Panc1 (cell line): Measurements from ENCODE around the gene NKX2-2. TPM values are rescaled to one million over a fixed set of nuclear protein-coding genes. Genes with fewer than 3 reads are reported as not detected.

Experiments
- ATAC-seq: fragments of 200-7000 bp; cut with Tn5 transposase; 2 replicates; pipeline ENCODE4 v1.9.1; 2020; ENCODE audit warnings: mild to moderate bottlenecking, moderate library complexity
- BruUV-seq: library from RNA; stranded (reverse); fragments of 400-500 nt; replicated peaks from 2 replicates; lab custom pipeline; 2021; lab: Mats Ljungman, UMichigan
- CTCF ChIA-PET: fragments of 300-600 bp; sonication (Branson Sonifier 250); formaldehyde crosslinking; loops from one replicate; lab custom pipeline; 2022; ENCODE audit warnings: antibody characterized with exemption; lab: Charles Lee
- POLR2A ChIA-PET: fragments of 300-600 bp; sonication (Branson Sonifier 250); formaldehyde crosslinking; loops from one replicate; lab custom pipeline; 2022; ENCODE audit warnings: antibody characterized with exemption; lab: Charles Lee
- DNase-seq: peaks from one replicate; pipeline ENCODE4 v3.0.0-alpha.2; 2010; ENCODE audit warnings: low read depth, low spot score
- H3K27ac ChIP-seq: 2 replicates; pipeline ENCODE4 v1.5.1; 2011; ENCODE audit warnings: mild to moderate bottlenecking, low read length, inconsistent platforms
- H3K27me3 ChIP-seq: fragments of 200-500 bp; sonication (Bioruptor generic); 2 replicates; pipeline ENCODE4 v1.6.0; 2014; ENCODE audit warnings: low read length, inconsistent platforms; ENCODE audit not compliant: control insufficient read depth, insufficient read depth
- H3K36me3 ChIP-seq: fragments of 200-500 bp; sonication (Bioruptor generic); 2 replicates; pipeline ENCODE4 v1.5.1; 2014; ENCODE audit warnings: inconsistent platforms, mild to moderate bottlenecking, low read length, moderate library complexity; ENCODE audit not compliant: control insufficient read depth, insufficient read depth
- H3K4me1 ChIP-seq: 2 replicates; pipeline ENCODE4 v1.5.1; 2011; ENCODE audit warnings: inconsistent platforms, mild to moderate bottlenecking, low read length, moderate library complexity; ENCODE audit not compliant: control insufficient read depth, insufficient read depth
- H3K4me3 ChIP-seq, 2 experiments: 2 replicates each; pipeline ENCODE4 v1.5.1; 2011 to 2012; ENCODE audit warnings: low read depth in 2 of 2, low read length in 2 of 2, mild to moderate bottlenecking in 2 of 2, inconsistent platforms in 1 of 2, moderate library complexity in 1 of 2
- H3K9me3 ChIP-seq: fragments of 200-500 bp; sonication (Bioruptor generic); 2 replicates; pipeline ENCODE4 v1.5.1; 2014; ENCODE audit warnings: low read depth, mild to moderate bottlenecking, inconsistent platforms, low read length, moderate library complexity; ENCODE audit not compliant: control insufficient read depth, insufficient read depth
- POLR2AphosphoS5 ChIP-seq: IDR thresholded peaks from 2 replicates; pipeline ENCODE4 v1.6.1; 2012; ENCODE audit warnings: mild to moderate bottlenecking, low read depth, low read length, moderate library complexity
- SIN3A ChIP-seq: IDR thresholded peaks from 2 replicates; pipeline ENCODE4 v1.6.1; 2012; ENCODE audit warnings: low read depth, mild to moderate bottlenecking, low read length, moderate library complexity, borderline replicate concordance; ENCODE audit not compliant: insufficient read depth
- TCF7L2 ChIP-seq: IDR thresholded peaks from 2 replicates; pipeline ENCODE4 v1.6.1; 2011; ENCODE audit warnings: mild to moderate bottlenecking, low read depth, low read length, inconsistent platforms
- in situ Hi-C: cut with HindIII; loops from 2 replicates; pipeline ENCODE4 v1.10.0; 2016; ENCODE audit warnings: low sequenced_read_pairs, low pct_unique_long_range_greater_than_20kb
- intact Hi-C: fragments of 100-400 bp; cut with micrococcal nuclease; formaldehyde crosslinking; loops from one replicate; pipeline ENCODE4 v1.10.0; 2022; ENCODE audit not compliant: unreplicated experiment
- total RNA-seq: library from RNA; stranded (reverse); gene quantifications from one replicate; pipeline ENCODE4 v1.2.1, GENCODE V29; 2021; ENCODE audit not compliant: unreplicated experiment
- TF ChIP-seq, protein P1 (sequence below): fragments of 450-650 bp; IDR thresholded peaks from 2 replicates; pipeline ENCODE4 v1.5.1; 2017; ENCODE audit warnings: mild to moderate bottlenecking
- TF ChIP-seq, protein P2 (sequence below), 2 experiments: IDR thresholded peaks; 2 replicates each; pipeline ENCODE4 v1.6.1; 2011 to 2012; ENCODE audit warnings: low read depth in 2 of 2, control low read depth in 1 of 2, low read length in 1 of 2, mild to moderate bottlenecking in 1 of 2, moderate library complexity in 1 of 2; ENCODE audit not compliant: insufficient read depth in 1 of 2

Gene NKX2-2
- total RNA-seq, 1 experiment from 2014 or later, result not detected

DNA sequence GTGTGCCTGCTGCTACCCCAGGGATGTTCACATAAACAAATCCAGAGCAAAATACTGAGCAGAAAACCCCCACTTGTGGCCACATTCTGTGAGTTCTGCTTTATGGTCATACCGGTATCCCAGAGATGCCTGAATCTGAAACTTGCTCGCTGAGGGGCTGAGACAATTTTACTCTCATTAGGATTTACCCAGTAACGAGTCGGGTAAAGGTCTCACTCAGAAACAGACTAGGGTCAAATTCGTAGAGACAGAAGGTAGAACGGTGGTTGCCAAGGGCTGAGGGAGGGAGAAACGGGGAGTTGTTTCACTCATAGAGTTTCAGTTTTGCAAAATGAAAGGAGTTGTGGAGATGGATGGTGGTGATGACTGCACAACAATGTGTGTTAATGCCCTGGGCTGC, 45.4 kb upstream of the NKX2-2 start:
- no peak for ATAC-seq
- POLR2A ChIA-PET, result no interaction called here
- CTCF ChIA-PET, result no interaction called here

DNA sequence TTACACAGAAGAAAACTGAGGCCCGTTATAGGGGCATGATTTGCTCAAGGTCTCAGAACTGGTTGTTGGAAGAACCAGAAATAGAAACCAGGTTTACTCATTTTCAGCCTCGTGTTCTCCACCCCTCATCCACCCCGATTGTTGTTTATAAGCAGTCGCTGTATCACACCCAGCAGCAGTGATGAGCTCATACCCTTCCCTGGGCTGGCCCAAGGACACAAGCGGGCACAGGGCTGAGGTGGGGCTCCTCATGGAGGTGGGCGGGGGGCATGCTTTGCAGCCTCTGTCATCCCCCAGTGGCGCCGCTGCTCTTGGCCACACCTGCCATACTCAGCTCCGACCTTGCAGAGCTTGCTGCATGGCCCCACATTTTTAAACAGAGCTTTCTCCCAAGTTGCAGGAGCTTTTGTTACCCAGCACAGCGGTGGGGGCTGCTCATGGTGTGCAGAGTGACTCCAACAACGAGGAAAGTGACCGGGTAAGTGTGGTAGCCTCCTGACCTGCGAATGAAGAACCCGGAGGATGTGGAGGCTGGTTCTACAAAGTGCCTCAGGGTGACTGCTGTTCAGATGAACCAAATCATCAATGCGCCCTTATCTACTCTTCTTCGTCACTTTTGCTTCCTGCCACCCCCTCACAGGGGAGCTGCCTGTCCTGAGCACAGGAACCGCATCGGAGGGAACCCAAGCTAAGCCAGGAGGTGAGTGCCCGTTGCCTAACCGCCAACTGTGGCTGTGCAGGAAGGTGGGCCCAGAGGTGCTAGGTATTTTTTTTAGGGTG, 43.6 kb upstream of the NKX2-2 start:
- intact Hi-C loops, result no loop called here
- Histone ChIP-seq H3K9me3 (no peaks in the 10 kb centered on the region), H3K36me3 (no peaks in the 10 kb centered on the region), H3K4me3 (no peak overlapping the region), H3K27ac (no peak overlapping the region), H3K27me3 (peaks cover 2% of the 10 kb centered on the region), H3K4me1 (no peaks in the 10 kb centered on the region)
- no TSS peak for BruUV-seq
- TF ChIP-seq SIN3A (no peak), TCF7L2 (no peak), POLR2AphosphoS5 (no peak)
- TF ChIP-seq, protein P1, sequence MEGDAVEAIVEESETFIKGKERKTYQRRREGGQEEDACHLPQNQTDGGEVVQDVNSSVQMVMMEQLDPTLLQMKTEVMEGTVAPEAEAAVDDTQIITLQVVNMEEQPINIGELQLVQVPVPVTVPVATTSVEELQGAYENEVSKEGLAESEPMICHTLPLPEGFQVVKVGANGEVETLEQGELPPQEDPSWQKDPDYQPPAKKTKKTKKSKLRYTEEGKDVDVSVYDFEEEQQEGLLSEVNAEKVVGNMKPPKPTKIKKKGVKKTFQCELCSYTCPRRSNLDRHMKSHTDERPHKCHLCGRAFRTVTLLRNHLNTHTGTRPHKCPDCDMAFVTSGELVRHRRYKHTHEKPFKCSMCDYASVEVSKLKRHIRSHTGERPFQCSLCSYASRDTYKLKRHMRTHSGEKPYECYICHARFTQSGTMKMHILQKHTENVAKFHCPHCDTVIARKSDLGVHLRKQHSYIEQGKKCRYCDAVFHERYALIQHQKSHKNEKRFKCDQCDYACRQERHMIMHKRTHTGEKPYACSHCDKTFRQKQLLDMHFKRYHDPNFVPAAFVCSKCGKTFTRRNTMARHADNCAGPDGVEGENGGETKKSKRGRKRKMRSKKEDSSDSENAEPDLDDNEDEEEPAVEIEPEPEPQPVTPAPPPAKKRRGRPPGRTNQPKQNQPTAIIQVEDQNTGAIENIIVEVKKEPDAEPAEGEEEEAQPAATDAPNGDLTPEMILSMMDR, result no peak
- TF ChIP-seq, protein P2, sequence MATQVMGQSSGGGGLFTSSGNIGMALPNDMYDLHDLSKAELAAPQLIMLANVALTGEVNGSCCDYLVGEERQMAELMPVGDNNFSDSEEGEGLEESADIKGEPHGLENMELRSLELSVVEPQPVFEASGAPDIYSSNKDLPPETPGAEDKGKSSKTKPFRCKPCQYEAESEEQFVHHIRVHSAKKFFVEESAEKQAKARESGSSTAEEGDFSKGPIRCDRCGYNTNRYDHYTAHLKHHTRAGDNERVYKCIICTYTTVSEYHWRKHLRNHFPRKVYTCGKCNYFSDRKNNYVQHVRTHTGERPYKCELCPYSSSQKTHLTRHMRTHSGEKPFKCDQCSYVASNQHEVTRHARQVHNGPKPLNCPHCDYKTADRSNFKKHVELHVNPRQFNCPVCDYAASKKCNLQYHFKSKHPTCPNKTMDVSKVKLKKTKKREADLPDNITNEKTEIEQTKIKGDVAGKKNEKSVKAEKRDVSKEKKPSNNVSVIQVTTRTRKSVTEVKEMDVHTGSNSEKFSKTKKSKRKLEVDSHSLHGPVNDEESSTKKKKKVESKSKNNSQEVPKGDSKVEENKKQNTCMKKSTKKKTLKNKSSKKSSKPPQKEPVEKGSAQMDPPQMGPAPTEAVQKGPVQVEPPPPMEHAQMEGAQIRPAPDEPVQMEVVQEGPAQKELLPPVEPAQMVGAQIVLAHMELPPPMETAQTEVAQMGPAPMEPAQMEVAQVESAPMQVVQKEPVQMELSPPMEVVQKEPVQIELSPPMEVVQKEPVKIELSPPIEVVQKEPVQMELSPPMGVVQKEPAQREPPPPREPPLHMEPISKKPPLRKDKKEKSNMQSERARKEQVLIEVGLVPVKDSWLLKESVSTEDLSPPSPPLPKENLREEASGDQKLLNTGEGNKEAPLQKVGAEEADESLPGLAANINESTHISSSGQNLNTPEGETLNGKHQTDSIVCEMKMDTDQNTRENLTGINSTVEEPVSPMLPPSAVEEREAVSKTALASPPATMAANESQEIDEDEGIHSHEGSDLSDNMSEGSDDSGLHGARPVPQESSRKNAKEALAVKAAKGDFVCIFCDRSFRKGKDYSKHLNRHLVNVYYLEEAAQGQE (IDR thresholded peaks at IDR 0.05; ENCODE audit: insufficient read depth in 1 of 2, low read depth in 2 of 2, low read length in 1 of 2), result no peak
- in situ Hi-C loops, result no loop called here
- DNase-seq, result no peak
- ATAC-seq, result no peak
- CTCF ChIA-PET, result no interaction called here
- POLR2A ChIA-PET, result no interaction called here

More for the DNA sequence above, 45.4 kb upstream of the NKX2-2 start:
- no peak for DNase-seq
- in situ Hi-C loops, result no loop called here
- Histone ChIP-seq H3K4me3 (no peak overlapping the region), H3K27ac (no peak overlapping the region), H3K27me3 (peaks cover 2% of the 10 kb centered on the region), H3K36me3 (no peaks in the 10 kb centered on the region), H3K4me1 (no peaks in the 10 kb centered on the region), H3K9me3 (no peaks in the 10 kb centered on the region)
- TF ChIP-seq TCF7L2, result no peak
- no TSS peak for BruUV-seq
- intact Hi-C loops, result no loop called here

DNA sequence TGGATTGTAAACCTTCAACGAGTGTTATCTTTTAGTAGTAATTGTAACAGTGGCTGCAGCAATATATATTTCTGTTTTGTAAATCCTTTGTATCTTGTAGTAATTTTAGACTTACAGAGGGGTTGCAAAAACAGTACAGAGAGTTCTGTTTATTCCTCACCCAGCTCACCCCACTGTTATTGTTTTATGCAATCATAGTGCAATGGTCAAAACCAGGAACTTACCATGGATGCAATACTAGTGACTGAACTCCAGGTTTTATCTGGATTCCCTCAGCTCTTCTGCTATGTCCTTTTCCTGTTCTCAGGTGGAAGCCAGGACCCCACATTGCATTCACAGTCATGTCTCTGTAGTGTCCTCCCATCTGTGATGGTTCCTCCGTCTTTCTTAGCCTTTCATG, 42.5 kb upstream of the NKX2-2 start:
- H3K9me3 ChIP-seq, result no peaks in the 10 kb centered on the region
- no peaks in the 10 kb centered on the region for H3K36me3 ChIP-seq
- no peak overlapping the region for H3K4me3 ChIP-seq
- ATAC-seq (no peak), DNase-seq (no peak)
- TF ChIP-seq, protein P1, result no peak
- TF ChIP-seq SIN3A, result no peak
- no peak for TF ChIP-seq POLR2AphosphoS5
- TF ChIP-seq TCF7L2, result no peak
- TF ChIP-seq, protein P2 (IDR thresholded peaks at IDR 0.05; ENCODE audit: insufficient read depth in 1 of 2, low read depth in 2 of 2, low read length in 1 of 2), result no peak
- BruUV-seq, result no TSS peak
- no peaks in the 10 kb centered on the region for H3K4me1 ChIP-seq
- in situ Hi-C loops (no loop called here), intact Hi-C loops (no loop called here)
- H3K27me3 ChIP-seq, result peaks cover 2% of the 10 kb centered on the region
- H3K27ac ChIP-seq, result no peak overlapping the region
- CTCF ChIA-PET, result no interaction called here
- POLR2A ChIA-PET, result no interaction called here
